IMR-90 (cell line): ENCODE measurements around the gene KRTAP12-1. TPM values are rescaled to one million over a fixed set of nuclear protein-coding genes. Genes with fewer than 3 reads are reported as not detected.

Experiments
- ATAC-seq: fragments of 200-7000 bp; cut with Tn5 transposase; 2 replicates; pipeline ENCODE4 v1.9.1; 2020; ENCODE audit warnings: low read depth, mild to moderate bottlenecking, moderate library complexity
- BruUV-seq: library from RNA; stranded (reverse); fragments of 400-500 nt; replicated peaks from 2 replicates; lab custom pipeline; 2021; lab: Mats Ljungman, UMichigan
- CTCF ChIA-PET: fragments of 300-600 bp; formaldehyde crosslinking; extraction: SDS; loops from one replicate; lab custom pipeline; 2021; ENCODE audit warnings: antibody characterized with exemption; lab: Yijun Ruan, JAX
- POLR2A ChIA-PET: fragments of 300-600 bp; sonication (Branson Sonifier 250); formaldehyde crosslinking; loops from one replicate; lab custom pipeline; 2022; ENCODE audit warnings: antibody characterized with exemption; ENCODE audit not compliant: unreplicated experiment; lab: Charles Lee
- DNase-seq: peaks from one replicate; pipeline ENCODE4 v3.0.0; 2013
- H2AFZ ChIP-seq: replicated peaks from 2 replicates; pipeline ENCODE3; 2013; ENCODE audit warnings: low read length, mild to moderate bottlenecking; ENCODE audit not compliant: poor library complexity
- H2AK5ac ChIP-seq: 2 replicates; pipeline ENCODE4 v1.6.1; 2013; ENCODE audit warnings: low read depth, low read length, inconsistent platforms
- H2AK9ac ChIP-seq: replicated peaks from 2 replicates; pipeline ENCODE3; 2013; ENCODE audit warnings: mild to moderate bottlenecking, low read depth, low read length, moderate library complexity; ENCODE audit not compliant: poor library complexity
- H2BK120ac ChIP-seq: 2 replicates; pipeline ENCODE4 v1.6.1; 2013; ENCODE audit warnings: low read depth, low read length, inconsistent platforms
- H2BK15ac ChIP-seq: 3 replicates; pipeline ENCODE4 v1.6.1; 2013; ENCODE audit warnings: low read depth, low read length, inconsistent platforms
- H2BK20ac ChIP-seq: 2 replicates; pipeline ENCODE4 v1.6.1; 2013; ENCODE audit warnings: low read depth, mild to moderate bottlenecking, inconsistent platforms, low read length, moderate library complexity
- H2BK5ac ChIP-seq: 2 replicates; pipeline ENCODE4 v1.6.1; 2013; ENCODE audit warnings: mild to moderate bottlenecking, low read depth, low read length, inconsistent platforms; ENCODE audit not compliant: poor library complexity, severe bottlenecking
- H3K14ac ChIP-seq: replicated peaks from 2 replicates; pipeline ENCODE4 v1.6.1; 2013; ENCODE audit warnings: low read depth, low read length, inconsistent platforms
- H3K18ac ChIP-seq: 2 replicates; pipeline ENCODE4 v1.6.1; 2013; ENCODE audit warnings: low read depth, low read length, control low read depth
- H3K23ac ChIP-seq: 2 replicates; pipeline ENCODE4 v1.6.1; 2013; ENCODE audit warnings: low read depth, low read length, inconsistent platforms
- H3K27ac ChIP-seq: 2 replicates; pipeline ENCODE4 v1.5.1; 2013; ENCODE audit warnings: mild to moderate bottlenecking, control low read depth, low read length; ENCODE audit not compliant: insufficient read depth
- H3K27me3 ChIP-seq: 2 replicates; pipeline ENCODE4 v1.6.1; 2013; ENCODE audit warnings: low read length; ENCODE audit not compliant: control insufficient read depth, insufficient read depth
- H3K36me3 ChIP-seq: 2 replicates; pipeline ENCODE4 v1.6.1; 2013; ENCODE audit warnings: low read length, mixed read lengths; ENCODE audit not compliant: control insufficient read depth, insufficient read depth
- H3K4ac ChIP-seq: 2 replicates; pipeline ENCODE4 v1.6.1; 2013; ENCODE audit warnings: low read depth, low read length, inconsistent platforms
- H3K4me1 ChIP-seq: 2 replicates; pipeline ENCODE4 v1.6.1; 2013; ENCODE audit warnings: low read length, mixed read lengths; ENCODE audit not compliant: control insufficient read depth, insufficient read depth
- H3K4me2 ChIP-seq: 2 replicates; pipeline ENCODE4 v1.6.1; 2013; ENCODE audit warnings: low read depth, mild to moderate bottlenecking, control low read depth, low read length, moderate library complexity
- H3K4me3 ChIP-seq: 2 replicates; pipeline ENCODE4 v1.5.1; 2013; ENCODE audit warnings: low read depth, mild to moderate bottlenecking, control low read depth, low read length, moderate library complexity; ENCODE audit not compliant: insufficient read depth
- H3K56ac ChIP-seq: 2 replicates; pipeline ENCODE4 v1.6.1; 2013; ENCODE audit warnings: low read length, inconsistent platforms; ENCODE audit not compliant: insufficient read depth; ENCODE audit errors: extremely low read depth
- H3K79me1 ChIP-seq, 2 experiments: 2 replicates each; pipeline ENCODE4 v1.6.1; 2013; ENCODE audit warnings: low read length in 2 of 2, inconsistent platforms in 1 of 2, low read depth in 1 of 2
- H3K9ac ChIP-seq: 2 replicates; pipeline ENCODE4 v1.6.1; 2013; ENCODE audit warnings: low read depth, low read length, control low read depth
- H3K9me1 ChIP-seq: 2 replicates; pipeline ENCODE4 v1.6.1; 2013; ENCODE audit warnings: low read length, inconsistent platforms; ENCODE audit not compliant: insufficient read depth
- H3K9me3 ChIP-seq: 2 replicates; pipeline ENCODE4 v1.6.1; 2013; ENCODE audit warnings: low read length; ENCODE audit not compliant: control insufficient read depth, insufficient read depth
- H4K20me1 ChIP-seq: 2 replicates; pipeline ENCODE4 v1.6.1; 2013; ENCODE audit warnings: low read length, inconsistent platforms; ENCODE audit not compliant: insufficient read depth
- H4K5ac ChIP-seq: 2 replicates; pipeline ENCODE4 v1.6.1; 2013; ENCODE audit warnings: mild to moderate bottlenecking, low read depth, low read length, control low read depth
- H4K8ac ChIP-seq, 2 experiments: 2 replicates each; pipeline ENCODE4 v1.6.1; 2013; ENCODE audit warnings: low read depth in 2 of 2, low read length in 2 of 2, control low read depth in 1 of 2, inconsistent platforms in 1 of 2
- H4K91ac ChIP-seq: 2 replicates; pipeline ENCODE4 v1.6.1; 2013; ENCODE audit warnings: low read depth, low read length, inconsistent platforms; ENCODE audit not compliant: insufficient read depth
- BHLHE40 ChIP-seq: fragments of 150-350 bp; IDR thresholded peaks from 2 replicates; pipeline ENCODE4 v1.6.1; 2016; ENCODE audit warnings: mild to moderate bottlenecking, low read depth, low read length
- CEBPB ChIP-seq: IDR thresholded peaks from 2 replicates; pipeline ENCODE4 v1.6.1; 2012; ENCODE audit warnings: low read depth, low read length, improper control_type of control experiment
- CHD1 ChIP-seq: IDR thresholded peaks from 2 replicates; pipeline ENCODE4 v1.6.1; 2012; ENCODE audit warnings: low read depth, low read length, improper control_type of control experiment
- CTCF ChIP-seq: conservative IDR thresholded peaks from 2 replicates; pipeline ENCODE4 v1.5.1; 2012; ENCODE audit warnings: mild to moderate bottlenecking, low read depth, low read length, improper control_type of control experiment
- ELK1 ChIP-seq: fragments of 150-350 bp; IDR thresholded peaks from 2 replicates; pipeline ENCODE4 v1.6.1; 2016; ENCODE audit warnings: low read depth, mild to moderate bottlenecking, low read length, moderate library complexity, borderline replicate concordance
- FOS ChIP-seq: fragments of 150-350 bp; IDR thresholded peaks from 2 replicates; pipeline ENCODE4 v1.6.1; 2016; ENCODE audit warnings: low read depth, low read length
- MAFK ChIP-seq: IDR thresholded peaks from 2 replicates; pipeline ENCODE4 v1.6.1; 2012; ENCODE audit warnings: low read depth, low read length, improper control_type of control experiment
- MAZ ChIP-seq: IDR thresholded peaks from 2 replicates; pipeline ENCODE4 v1.6.1; 2012; ENCODE audit warnings: low read depth, mild to moderate bottlenecking, low read length, improper control_type of control experiment, moderate library complexity, borderline replicate concordance
- MXI1 ChIP-seq: IDR thresholded peaks from 2 replicates; pipeline ENCODE4 v1.6.1; 2012; ENCODE audit warnings: low read depth, mild to moderate bottlenecking, low read length, moderate library complexity, borderline replicate concordance
- NFE2L2 ChIP-seq: fragments of 150-350 bp; IDR thresholded peaks from 2 replicates; pipeline ENCODE4 v1.6.1; 2016; ENCODE audit warnings: low read depth, mild to moderate bottlenecking, low read length
- POLR2A ChIP-seq: IDR thresholded peaks from 2 replicates; pipeline ENCODE4 v1.6.1; 2012; ENCODE audit warnings: mild to moderate bottlenecking, low read depth, low read length
- RAD21 ChIP-seq: IDR thresholded peaks from 2 replicates; pipeline ENCODE4 v1.6.1; 2012; ENCODE audit warnings: low read length, improper control_type of control experiment
- RCOR1 ChIP-seq: IDR thresholded peaks from 2 replicates; pipeline ENCODE4 v1.6.1; 2012; ENCODE audit warnings: mild to moderate bottlenecking, low read length, improper control_type of control experiment; ENCODE audit not compliant: insufficient replicate concordance
- RFX5 ChIP-seq: IDR thresholded peaks from 2 replicates; pipeline ENCODE4 v1.8.0; 2012; ENCODE audit warnings: low read depth, mild to moderate bottlenecking, low read length, moderate library complexity
- SMC3 ChIP-seq: fragments of 150-350 bp; IDR thresholded peaks from 2 replicates; pipeline ENCODE4 v1.6.1; 2016; ENCODE audit warnings: low read depth, mild to moderate bottlenecking, antibody characterized with exemption, low read length, moderate library complexity
- USF2 ChIP-seq: fragments of 150-350 bp; IDR thresholded peaks from 2 replicates; pipeline ENCODE4 v1.6.1; 2017; ENCODE audit warnings: mild to moderate bottlenecking, antibody characterized with exemption, low read length, low read depth
- WGBS, 2 experiments: methylation state at CpG; one replicate each; pipeline versions ENCODE4 v1.1.5 to v1.1.7; 2013; ENCODE audit warnings: missing lambda C conversion rate in 2 of 2; ENCODE audit not compliant: insufficient read length in 1 of 2; ENCODE audit errors: extremely low coverage in 2 of 2; 5-methylcytosine and 5-hydroxymethylcytosine counted together
- dilution Hi-C: fragments of 300-500 bp; cut with HindIII; formaldehyde crosslinking; loops from one replicate; pipeline ENCODE4 v1.14.3; 2018; ENCODE audit warnings: low sequenced_read_pairs; ENCODE audit not compliant: unreplicated experiment
- in situ Hi-C: fragments of 300-500 bp; cut with MboI; formaldehyde crosslinking; loops from 3 replicates; pipeline ENCODE4 v1.14.3; 2019; ENCODE audit warnings: low sequenced_read_pairs, inconsistent platforms, mixed read lengths
- intact Hi-C: fragments of 100-400 bp; cut with micrococcal nuclease; formaldehyde crosslinking; loops from 2 replicates; pipeline ENCODE4 v1.10.0; 2022
- polyA plus RNA-seq, 3 experiments: library from polyadenylated mRNA; depleted of rRNA; stranded (reverse); fragments of >200 nt; gene quantifications; 2 replicates each; pipeline ENCODE4 v1.2.3, GENCODE V29; 2012; ENCODE audit warnings: low replicate concordance in 1 of 3
- total RNA-seq: library from RNA; depleted of rRNA; stranded (reverse); fragments of >200 nt; gene quantifications from 2 replicates; pipeline ENCODE4 v1.2.3, GENCODE V29; 2012

KRTAP12-1 gene
- total and polyA plus RNA-seq, 2 of the 4 experiments (the other 2 are of a cell fraction): not detected

GRCh38 chr21:44710294-44710665 lies 28.3 kb upstream of the KRTAP12-1 start:
- H3K27me3 ChIP-seq: peaks cover 82% of the 10 kb centered on the region
- no peak overlapping the region for H3K23ac ChIP-seq
- peaks cover 6% of the 10 kb centered on the region; the same call in 1 of the 2 replicates for H3K9me3 ChIP-seq
- DNase-seq: no peak
- ChIA-PET CTCF (interaction anchor here (0.6 kb wide), 1 partner anchor 9 kb away, joined by 5 read pairs; no protein-coding TSS in a partner anchor), POLR2A (no interaction called here)
- H3K4me1 ChIP-seq: peaks cover 1% of the 10 kb centered on the region; the same call in 1 of the 2 replicates
- H3K14ac ChIP-seq: no peak overlapping the region
- H3K4me3 ChIP-seq: no peak overlapping the region
- no peak overlapping the region for H4K5ac ChIP-seq
- WGBS, 2 experiments: 0% methylated on average over 8 of the region's 17 CpGs; no CpG with 5 or more reads in 1 of the 2 experiments
- no peak overlapping the region for H3K27ac ChIP-seq
- H2AK5ac ChIP-seq: no peak overlapping the region
- H2BK15ac ChIP-seq: no peak overlapping the region
- no peak overlapping the region for H3K4me2 ChIP-seq
- no peak overlapping the region for H2BK20ac ChIP-seq
- TF ChIP-seq MAZ (no peak), MAFK (no peak), ELK1 (no peak), BHLHE40 (no peak), CHD1 (no peak), MXI1 (no peak), RAD21 (no peak), RCOR1 (no peak), FOS (no peak), USF2 (no peak), NFE2L2 (no peak), POLR2A (no peak), SMC3 (no peak), CTCF (no peak), RFX5 (no peak), CEBPB (no peak)
- H4K8ac ChIP-seq: no peak overlapping the region
- H3K9ac ChIP-seq: no peak overlapping the region
- no peak overlapping the region for H2AK9ac ChIP-seq
- H3K9me1 ChIP-seq: no peaks in the 10 kb centered on the region
- no peak overlapping the region for H3K18ac ChIP-seq
- H3K79me1 ChIP-seq: no peaks in the 10 kb centered on the region
- H2BK5ac ChIP-seq: no peak overlapping the region
- in situ Hi-C loops: no loop called here
- BruUV-seq: no TSS peak
- H2AFZ ChIP-seq: no peak overlapping the region
- no peak overlapping the region for H3K56ac ChIP-seq
- no peaks in the 10 kb centered on the region for H4K20me1 ChIP-seq
- no peak for ATAC-seq
- dilution Hi-C loops: no loop called here
- no peak overlapping the region for H2BK120ac ChIP-seq
- intact Hi-C loops: loop anchor here (10.0 kb wide), 1 partner anchor 55 kb away; the partner anchor contains the start of genes KRTAP12-3 and KRTAP12-4
- H4K91ac ChIP-seq: no peak overlapping the region
- H3K4ac ChIP-seq: no peak overlapping the region
- H3K36me3 ChIP-seq: no peaks in the 10 kb centered on the region
